ENCODE results near the gene PARD3B.

Gene PARD3B

GRCh38 chr2:205640716-205641115 is 1095.4 kb downstream of the PARD3B start:
- no peak for FAIRE-seq

DNA sequence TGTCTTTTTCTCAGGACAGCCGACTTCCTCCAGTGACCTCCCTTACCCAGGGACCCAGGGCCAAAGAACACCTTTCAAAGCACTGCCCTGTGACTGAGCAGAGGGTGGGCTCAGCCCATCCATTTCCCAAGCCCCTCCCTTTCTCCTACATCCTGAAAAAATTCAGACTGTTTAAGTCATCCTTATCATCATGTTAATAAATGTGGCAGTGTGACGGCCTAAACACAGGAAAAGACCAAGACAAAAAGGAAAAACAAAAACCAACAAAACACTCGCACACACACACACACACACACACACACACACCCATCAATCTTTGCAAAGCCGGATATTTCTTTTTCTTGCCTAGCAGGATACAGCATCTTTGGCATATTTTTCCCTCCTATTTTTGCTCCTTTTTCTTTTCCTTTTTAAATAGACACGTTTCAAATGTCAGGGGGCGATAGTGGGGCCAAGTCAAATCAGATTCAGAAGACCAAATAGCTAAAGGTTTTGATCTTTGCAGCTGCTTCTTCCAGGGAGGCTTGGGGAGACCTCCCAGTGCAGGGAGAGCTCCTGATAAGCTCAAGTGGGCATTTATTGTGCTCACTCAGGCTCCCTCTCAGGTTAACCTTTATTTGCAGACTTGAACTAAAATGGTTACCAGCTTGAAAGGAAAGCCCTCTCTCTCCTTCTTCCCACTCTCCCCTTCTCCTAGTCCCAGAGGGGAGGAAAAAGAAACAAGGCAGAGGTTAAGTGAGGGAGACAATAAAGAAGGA is 1097.5 kb downstream of the PARD3B start:
- no peak for FAIRE-seq

- no peak for FAIRE-seq
These were observed 1098.2 kb downstream of the PARD3B start for GRCh38 chr2:205643391-205643885.

DNA sequence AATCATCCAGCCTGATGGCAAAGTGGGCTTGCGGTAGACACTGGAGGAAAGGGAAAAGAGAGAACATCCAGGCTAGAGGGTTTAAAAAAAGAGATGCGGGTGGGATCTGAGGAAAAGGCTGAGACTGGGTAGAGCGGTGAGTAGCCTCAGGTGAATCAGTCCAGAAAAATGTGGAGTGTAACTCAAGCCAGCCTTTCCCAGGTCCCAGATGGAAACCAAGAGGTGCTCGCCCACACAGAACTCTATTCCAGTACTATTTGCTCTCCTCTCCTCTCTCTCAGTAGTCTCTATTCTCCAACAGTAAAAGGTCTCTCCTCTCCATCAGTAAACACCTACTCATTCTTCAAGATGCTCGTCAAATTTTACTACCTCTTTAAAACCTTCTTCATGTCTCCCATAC is 1098.7 kb downstream of the PARD3B start:
- FAIRE-seq = no peak

DNA sequence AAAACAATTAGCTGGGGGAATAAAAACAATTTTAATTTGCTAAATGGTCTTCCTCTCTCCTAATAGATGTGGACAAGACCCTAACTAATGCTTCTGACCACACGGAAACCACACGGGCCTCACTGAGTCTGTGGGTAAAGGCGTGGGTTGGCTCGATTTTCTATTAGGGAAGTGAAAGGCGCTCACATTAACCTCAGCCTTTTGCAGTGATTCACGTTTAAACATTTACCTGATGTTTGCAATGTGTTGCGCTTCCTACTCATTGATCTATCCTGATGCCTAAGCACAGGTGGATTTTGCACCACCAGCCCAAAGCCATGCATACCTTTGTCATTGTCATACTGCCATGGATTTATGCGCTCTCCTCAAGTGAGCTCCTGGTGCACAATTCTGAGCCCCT is 1101.4 kb downstream of the PARD3B start:
- FAIRE-seq = no peak

GRCh38 chr2:205650450-205650849 is 1105.2 kb downstream of the PARD3B start:
- FAIRE-seq = no peak

DNA sequence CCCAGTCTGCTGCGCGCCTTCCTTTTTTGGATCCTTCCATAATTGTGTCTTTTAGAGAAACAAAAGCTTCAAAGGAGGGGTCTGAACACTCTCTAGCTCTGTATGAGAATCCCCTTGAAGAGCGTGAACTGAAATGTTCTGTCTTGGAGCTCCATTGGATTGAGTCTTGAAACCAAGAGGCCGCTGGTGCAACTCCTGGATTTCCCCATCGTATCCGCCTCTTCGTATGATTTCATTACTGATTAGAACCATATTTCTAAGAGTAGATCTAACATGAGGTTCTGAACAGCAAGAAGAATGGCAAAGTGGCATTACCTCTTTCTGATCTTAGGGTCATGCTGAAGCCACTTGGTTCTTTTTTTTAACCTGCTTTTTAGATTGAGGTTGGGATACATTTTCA is 1105.7 kb downstream of the PARD3B start:
- no peak for FAIRE-seq

GRCh38 chr2:205651719-205652118 is 1106.4 kb downstream of the PARD3B start:
- no peak for FAIRE-seq

- no peak for FAIRE-seq
These were observed 1109.8 kb downstream of the PARD3B start for GRCh38 chr2:205654878-205655605.

GRCh38 chr2:205655779-205656456 is 1110.6 kb downstream of the PARD3B start:
- FAIRE-seq = no peak

DNA sequence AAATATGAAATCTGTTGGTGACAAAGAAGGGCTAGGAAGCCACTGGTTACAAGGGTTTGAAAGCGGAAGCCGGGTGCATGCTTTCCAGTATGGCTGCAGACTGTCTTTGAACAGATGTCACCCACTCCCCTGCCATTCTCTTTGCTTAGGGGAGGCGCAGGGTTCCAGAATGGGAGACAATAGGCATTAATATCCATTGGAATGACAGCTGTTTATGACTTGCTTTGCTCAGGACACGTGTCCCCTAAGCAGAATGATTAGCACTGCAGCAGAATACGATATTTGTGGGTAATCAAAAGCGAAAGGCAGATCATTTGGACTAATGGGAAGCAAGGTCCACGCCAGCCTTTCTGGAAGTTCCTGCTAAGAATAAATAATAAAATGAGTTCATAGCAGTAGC is 1111.2 kb downstream of the PARD3B start:
- FAIRE-seq = no peak

DNA sequence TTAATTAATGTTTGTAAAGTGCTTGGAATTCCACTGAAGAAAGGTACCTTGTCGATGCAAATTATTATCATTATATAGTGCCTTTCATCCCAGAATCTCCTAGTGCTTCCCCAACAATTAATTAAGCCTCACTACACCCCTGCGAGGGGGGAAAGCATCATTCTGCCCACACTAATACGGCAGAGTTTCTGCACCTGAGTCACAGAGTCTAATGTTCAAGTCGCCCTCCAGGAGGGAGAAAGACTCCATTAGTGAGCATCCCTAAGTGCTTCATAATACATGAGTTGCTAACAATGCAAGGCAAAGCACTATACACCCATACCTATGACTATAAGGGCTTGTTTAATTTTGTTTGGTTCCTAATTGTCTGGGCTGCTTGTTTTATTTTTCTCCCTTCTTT is 1111.7 kb downstream of the PARD3B start:
- FAIRE-seq = no peak

- no peak for FAIRE-seq
These were observed 1112.3 kb downstream of the PARD3B start for GRCh38 chr2:205657579-205657978.

DNA sequence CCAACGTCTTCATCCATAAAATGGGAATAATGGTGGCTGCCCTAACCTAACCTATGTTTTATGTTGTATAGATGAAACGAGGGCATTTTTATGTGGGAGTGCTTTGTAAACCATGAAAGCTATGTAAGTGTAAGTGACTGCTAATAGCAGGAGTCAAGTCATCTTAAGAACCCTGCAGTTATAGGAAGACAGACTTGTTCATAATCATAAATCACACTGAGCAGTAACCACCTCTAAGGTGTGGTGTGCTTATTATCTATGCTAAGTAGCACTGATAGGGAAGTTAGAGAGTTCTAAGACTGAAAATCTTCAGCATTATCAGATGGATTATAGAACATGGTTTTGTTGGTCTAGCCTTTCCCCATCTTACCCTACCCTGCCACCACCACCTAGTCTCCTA is 1112.8 kb downstream of the PARD3B start:
- FAIRE-seq = no peak

DNA sequence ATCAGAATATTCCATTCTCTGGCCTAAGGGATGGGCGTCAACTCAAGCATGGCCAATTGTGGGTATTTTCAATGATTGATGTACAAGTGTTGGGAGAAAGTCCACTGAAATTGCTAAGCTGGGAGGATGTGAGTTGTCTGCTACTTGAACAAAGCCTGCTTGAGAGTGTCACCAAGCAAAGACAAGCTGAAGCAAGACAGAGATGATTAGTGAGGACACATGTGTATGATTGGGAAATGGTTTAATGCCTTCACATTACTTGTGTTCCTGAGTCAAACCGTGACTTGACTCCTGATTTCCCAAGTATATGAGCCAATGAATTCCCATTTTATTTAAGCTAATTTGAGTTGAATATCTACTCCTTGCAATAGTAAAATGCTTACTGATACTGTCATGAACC is 1113.3 kb downstream of the PARD3B start:
- no peak for FAIRE-seq

DNA sequence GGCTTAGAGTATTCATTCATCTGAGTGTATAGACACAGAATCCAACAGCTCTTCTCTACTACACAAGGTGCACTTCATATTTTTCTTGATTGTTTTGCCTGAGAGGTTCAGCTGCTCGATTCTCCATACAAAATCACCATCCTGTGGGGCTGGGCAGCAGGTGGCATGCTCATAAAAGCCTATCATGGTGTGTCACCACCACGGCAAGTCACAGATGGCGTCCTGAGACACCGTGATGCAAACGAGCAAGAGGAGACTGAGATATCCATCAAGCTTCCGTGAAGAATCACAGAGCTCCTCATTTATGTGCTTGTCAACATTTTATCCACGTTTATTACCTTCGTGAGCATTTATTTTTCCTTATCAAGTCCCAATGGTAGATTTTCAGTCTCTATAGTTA is 1114.6 kb downstream of the PARD3B start:
- no peak for FAIRE-seq

- no peak for FAIRE-seq
These were observed 1115.3 kb downstream of the PARD3B start for GRCh38 chr2:205660521-205661124.

GRCh38 chr2:205661281-205661680 is 1116.0 kb downstream of the PARD3B start:
- FAIRE-seq = no peak

DNA sequence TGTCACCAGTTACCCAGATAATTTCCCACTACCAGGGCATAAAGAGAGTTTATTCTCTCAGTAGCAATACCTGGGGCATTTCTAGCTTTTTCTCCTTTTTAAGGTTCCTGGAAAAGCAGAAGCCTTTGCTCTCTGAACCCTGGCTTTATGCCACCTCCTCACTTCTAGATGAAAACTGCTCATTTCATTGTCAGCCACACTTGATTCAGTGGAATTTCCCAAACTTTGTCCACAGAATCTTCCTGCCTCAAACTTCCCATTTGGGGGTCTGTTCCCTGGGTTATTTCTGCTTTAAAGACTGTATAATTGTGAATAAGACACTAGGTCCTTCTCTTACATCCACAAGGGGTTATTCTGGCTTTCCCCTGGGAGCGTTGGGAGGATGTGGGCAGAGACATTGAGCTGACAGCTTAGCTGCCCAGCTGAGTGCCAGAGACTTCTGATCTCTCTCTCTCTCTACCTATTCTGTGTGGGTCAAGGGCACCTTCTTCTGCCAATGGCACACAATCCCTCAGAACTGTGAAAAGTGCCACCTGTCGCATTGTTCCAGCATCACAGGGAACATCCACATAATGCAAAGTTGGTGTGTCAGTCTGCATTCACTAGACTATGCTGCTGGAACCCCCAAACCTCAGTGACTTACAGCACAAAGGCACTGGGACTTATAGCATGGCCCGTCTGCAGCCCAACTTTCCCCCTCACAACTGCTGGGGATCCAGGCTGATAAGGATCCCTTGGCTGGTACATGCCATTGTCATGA is 1117.1 kb downstream of the PARD3B start:
- no peak for FAIRE-seq

- FAIRE-seq = no peak
These were observed 1120.5 kb downstream of the PARD3B start for GRCh38 chr2:205665791-205666190.

Data from endometrium (tissue), 2 donors.